HG03575 (cell line): Measurements from ENCODE around the gene KRTAP4-8.
"Not testable (repeated sequence)": the region's sequence is repeated elsewhere in the genome, so short reads cannot be mapped to it uniquely, and the experiment has no call there.

Experiments used
- ATAC-seq: cut with Tn5 transposase; IDR thresholded peaks from one replicate; pipeline ENCODE4 v1.9.1; 2021; ENCODE audit not compliant: unreplicated experiment, insufficient number of reproducible peaks, low FRiP score; ENCODE audit errors: extremely low read depth

The KRTAP4-8 gene

GRCh38 chr17:41069031-41069430 lies 28.9 kb downstream of the KRTAP4-8 start:
- ATAC-seq = no peak

GRCh38 chr17:41067281-41067680 lies 30.7 kb downstream of the KRTAP4-8 start:
- ATAC-seq = no peak

GRCh38 chr17:41065829-41066624 lies 31.9 kb downstream of the KRTAP4-8 start, which contains the start of gene KRTAP2-4:
Gene KRTAP2-4 (minus strand): TSS chr17:41065879. CDS start chr17:41065845, 34 bp downstream.
- ATAC-seq = no peak

GRCh38 chr17:41065016-41065689 lies 32.8 kb downstream of the KRTAP4-8 start:
- not testable (repeated sequence) for ATAC-seq

GRCh38 chr17:41064301-41064700 lies 33.6 kb downstream of the KRTAP4-8 start:
- no peak for ATAC-seq

- no peak for ATAC-seq
Observed at GRCh38 chr17:41063449-41063848, 34.5 kb downstream of the KRTAP4-8 start.

GRCh38 chr17:41061964-41062363 lies 36.0 kb downstream of the KRTAP4-8 start:
- ATAC-seq = no peak

- no peak for ATAC-seq
Observed at GRCh38 chr17:41060052-41060604, 37.8 kb downstream of the KRTAP4-8 start, which contains the start of gene KRTAP2-3. Gene KRTAP2-3 (minus strand): TSS chr17:41060114. CDS start chr17:41060050, 64 bp downstream.

GRCh38 chr17:41059276-41060051 lies 38.5 kb downstream of the KRTAP4-8 start:
- not testable (repeated sequence) for ATAC-seq

GRCh38 chr17:41058741-41059140 lies 39.2 kb downstream of the KRTAP4-8 start:
- ATAC-seq = no peak

GRCh38 chr17:41057547-41057946 lies 40.4 kb downstream of the KRTAP4-8 start:
- no peak for ATAC-seq

- ATAC-seq = not testable (repeated sequence)
Observed at GRCh38 chr17:41055130-41055529, 42.8 kb downstream of the KRTAP4-8 start, which contains the start of gene KRTAP2-2. Gene KRTAP2-2 (minus strand): TSS chr17:41055230. CDS start chr17:41055211, 19 bp downstream.

- ATAC-seq = not testable (repeated sequence)
Observed at GRCh38 chr17:41054556-41054955, 43.4 kb downstream of the KRTAP4-8 start.

- ATAC-seq = no peak
Observed at GRCh38 chr17:41054025-41054424, 43.9 kb downstream of the KRTAP4-8 start.

- ATAC-seq = no peak
Observed at GRCh38 chr17:41052566-41052965, 45.4 kb downstream of the KRTAP4-8 start.

- no peak for ATAC-seq
Observed at GRCh38 chr17:41049110-41049509, 48.8 kb downstream of the KRTAP4-8 start.

GRCh38 chr17:41048441-41048840 lies 49.5 kb downstream of the KRTAP4-8 start:
- ATAC-seq = no peak
